Body of pancreas (tissue), 4 donors: ENCODE results near the gene CTDSPL. TPM values are rescaled to one million over a fixed set of nuclear protein-coding genes. Genes with fewer than 3 reads are reported as not detected.
A peak's percentile ranks its signal among the peaks of the same experiment; 100 is the strongest.

Experiments
- ATAC-seq: fragments of 150-250 bp; one replicate; pipeline ENCODE4 v1.9.1; 2016
- DNase-seq, 4 donors: peaks; one replicate each; pipeline ENCODE4 v3.0.0-alpha.2; 2019
- H3K27ac ChIP-seq, 4 donors: fragments of 200-600 bp; sonication (generic); 1 replicate in 3 of 4; 2 replicates in 1 of 4; pipeline versions ENCODE4 v1.5.1 to v1.6.1; 2016 to 2019; ENCODE audit warnings: mild to moderate bottlenecking in 1 of 4, mixed read lengths in 1 of 4, moderate library complexity in 1 of 4
- H3K27me3 ChIP-seq, 2 donors: fragments of 200-600 bp; sonication (generic); one replicate each; pipeline ENCODE4 v1.6.0; 2016; ENCODE audit warnings: mild to moderate bottlenecking in 1 of 2
- H3K36me3 ChIP-seq, 2 donors: fragments of 200-600 bp; sonication (generic); replicated peaks in 1 of 2; 2 replicates each; pipeline ENCODE4 v1.5.1; 2016; ENCODE audit warnings: low read depth in 2 of 2; ENCODE audit not compliant: insufficient read depth in 1 of 2
- H3K4me1 ChIP-seq: fragments of 200-600 bp; sonication (generic); one replicate; pipeline ENCODE4 v1.6.0; 2016
- H3K4me3 ChIP-seq, 2 donors: fragments of 200-600 bp; sonication (generic); 1 replicate in 1 of 2; 2 replicates in 1 of 2; pipeline ENCODE4 v1.5.1; 2016 to 2019
- H3K9me3 ChIP-seq, 3 donors: fragments of 200-600 bp; sonication (generic); 1 replicate in 2 of 3; 2 replicates in 1 of 3; pipeline ENCODE4 v1.5.1; 2016
- CTCF ChIP-seq, 7 experiments: fragments of 450-650 bp in 4 of 7; fragments of 200-600 bp in 3 of 7; sonication (generic) in 3 of 7; IDR thresholded peaks; one replicate each; pipeline ENCODE4 v1.5.1; 2016 to 2019; ENCODE audit warnings: antibody characterized with exemption in 7 of 7
- POLR2A ChIP-seq, 3 donors: fragments of 450-650 bp; IDR thresholded peaks; one replicate each; pipeline ENCODE4 v1.6.1; 2016; ENCODE audit warnings: antibody characterized with exemption in 3 of 3, mild to moderate bottlenecking in 2 of 3
- WGBS, 2 donors: methylation state at CpG; one replicate each; pipeline ENCODE4 v1.1.5; 2017; 5-methylcytosine and 5-hydroxymethylcytosine counted together
- intact Hi-C: fragments of 100-400 bp; cut with DNase I; formaldehyde crosslinking; loops from one replicate; pipeline ENCODE4 v1.15.1; 2023
- total RNA-seq, 2 donors: library from RNA; depleted of rRNA; stranded (reverse); fragments of >200 nt; gene quantifications; one replicate each; pipeline ENCODE4 v1.1.0, GENCODE V29; 2016

The CTDSPL gene
- total RNA-seq, 2 donors from 2014 or later: 23.6 to 25.4 TPM

GRCh38 chr3:38021196-38021595 lies 159.5 kb downstream of the CTDSPL start:
- Histone ChIP-seq H3K27ac (no peak overlapping the region), H3K4me3 (no peak overlapping the region), H3K27me3 (no peaks in the 10 kb centered on the region), H3K36me3 (no peaks in the 10 kb centered on the region), H3K4me1 (peaks cover 27% of the 10 kb centered on the region), H3K9me3 (no peaks in the 10 kb centered on the region)
- no peak for TF ChIP-seq POLR2A (IDR thresholded peaks at IDR 0.05)
- ATAC-seq (no peak), DNase-seq (no peak)
- intact Hi-C loops: no loop called here
- WGBS, 2 donors: 85 to 100% methylated on average over 1 to 3 of the region's 4 CpGs

- H3K36me3 ChIP-seq: no peaks in the 10 kb centered on the region
- H3K9me3 ChIP-seq: no peaks in the 10 kb centered on the region
- WGBS, 2 donors: 29 to 77% methylated on average over 1 to 3 of the region's 3 CpGs
- peaks cover 27% of the 10 kb centered on the region for H3K4me1 ChIP-seq
- no peak for TF ChIP-seq POLR2A (IDR thresholded peaks at IDR 0.05)
- no peak for TF ChIP-seq CTCF (IDR thresholded peaks at IDR 0.05)
- no peak overlapping the region for H3K4me3 ChIP-seq
- intact Hi-C loops: no loop called here
- H3K27me3 ChIP-seq: no peaks in the 10 kb centered on the region
- DNase-seq (no peak), ATAC-seq (no peak)
- H3K27ac ChIP-seq: no peak overlapping the region
Measured at GRCh38 chr3:38022301-38022700, 160.6 kb downstream of the CTDSPL start.

GRCh38 chr3:38022896-38023709 lies 161.4 kb downstream of the CTDSPL start:
- peak overlapping the region; percentile 83 to 94 (median 88) for H3K27ac ChIP-seq

GRCh38 chr3:38026856-38027255 lies 165.2 kb downstream of the CTDSPL start:
- no peak overlapping the region for H3K27ac ChIP-seq
- H3K9me3 ChIP-seq: no peaks in the 10 kb centered on the region
- H3K27me3 ChIP-seq: no peaks in the 10 kb centered on the region
- H3K36me3 ChIP-seq: no peaks in the 10 kb centered on the region
- peaks cover 35% of the 10 kb centered on the region for H3K4me1 ChIP-seq
- H3K4me3 ChIP-seq: no peak overlapping the region
- no peak for DNase-seq
- WGBS, 2 donors: 80 to 81% methylated on average over 4 of the region's 4 CpGs
- intact Hi-C loops: no loop called here
- no peak for ATAC-seq
- no peak for TF ChIP-seq POLR2A (IDR thresholded peaks at IDR 0.05)

More at GRCh38 chr3:38022896-38023709, 161.4 kb downstream of the CTDSPL start:
- intact Hi-C loops: no loop called here
- TF ChIP-seq CTCF (IDR thresholded peaks at IDR 0.05) (no peak), POLR2A (IDR thresholded peaks at IDR 0.05) (no peak)
- ATAC-seq (no peak), DNase-seq (peak in 2 of 4 donors; percentile 11 to 14)
- Histone ChIP-seq H3K27me3 (no peaks in the 10 kb centered on the region), H3K9me3 (no peaks in the 10 kb centered on the region), H3K36me3 (no peaks in the 10 kb centered on the region), H3K4me3 (no peak overlapping the region), H3K4me1 (peaks cover 27% of the 10 kb centered on the region)
- WGBS, 2 donors: 75 to 80% methylated on average over 6 of the region's 6 CpGs

- H3K27me3 ChIP-seq: no peaks in the 10 kb centered on the region
- H3K36me3 ChIP-seq: no peaks in the 10 kb centered on the region
- DNase-seq (no peak), ATAC-seq (no peak)
- H3K9me3 ChIP-seq: no peaks in the 10 kb centered on the region
- no peak overlapping the region for H3K27ac ChIP-seq
- no peak overlapping the region for H3K4me3 ChIP-seq
- intact Hi-C loops: no loop called here
- no peak for TF ChIP-seq POLR2A (IDR thresholded peaks at IDR 0.05)
- no peak for TF ChIP-seq CTCF (IDR thresholded peaks at IDR 0.05)
- WGBS, 2 donors: 79 to 83% methylated on average over 5 to 6 of the region's 6 CpGs
- peaks cover 35% of the 10 kb centered on the region for H3K4me1 ChIP-seq
Measured at GRCh38 chr3:38027466-38028465, 166.1 kb downstream of the CTDSPL start.
